HG03469 (cell line): ENCODE results near the gene ZNF688.

Experiments used
- ATAC-seq: cut with Tn5 transposase; IDR thresholded peaks from one replicate; pipeline ENCODE4 v1.9.1; 2021; ENCODE audit warnings: mild to moderate bottlenecking, moderate library complexity, moderate number of reproducible peaks; ENCODE audit not compliant: unreplicated experiment

The ZNF688 gene

GRCh38 chr16:30521873-30522641, 49.5 kb downstream of the ZNF688 start:
- no peak for ATAC-seq

- no peak for ATAC-seq
Measured at GRCh38 chr16:30521476-30521872, 50.0 kb downstream of the ZNF688 start.
